Measurements from ENCODE around the gene PRKCA.

Gene PRKCA

GRCh38 chr17:66833201-66833600, 530.8 kb downstream of the PRKCA start:
- H3K36me3 ChIP-seq, result no peaks in the 10 kb centered on the region
- peaks cover 12% of the 10 kb centered on the region; the same call in 1 of the 2 replicates for H3K4me1 ChIP-seq
- DNase-seq, result no peak
- no peaks in the 10 kb centered on the region for H3K9me3 ChIP-seq
- TF ChIP-seq CTCF (IDR thresholded peaks at IDR 0.05; ENCODE audit: low read depth, low read length), result no peak
- no peaks in the 10 kb centered on the region for H3K27me3 ChIP-seq
- H3K4me3 ChIP-seq (ENCODE audit: low read depth, low read length), result no peak overlapping the region

GRCh38 chr17:66834426-66834918, 532.1 kb downstream of the PRKCA start:
- no peaks in the 10 kb centered on the region for H3K27me3 ChIP-seq
- H3K9me3 ChIP-seq, result no peaks in the 10 kb centered on the region
- TF ChIP-seq CTCF (IDR thresholded peaks at IDR 0.05; ENCODE audit: low read depth, low read length), result no peak
- peak overlapping the region; percentile 50 for H3K4me3 ChIP-seq (ENCODE audit: low read depth, low read length)
- peaks cover 12% of the 10 kb centered on the region; the same call in 1 of the 2 replicates for H3K4me1 ChIP-seq
- H3K36me3 ChIP-seq, result no peaks in the 10 kb centered on the region
- no peak for DNase-seq

- peak; percentile 80 for DNase-seq
- H3K4me1 ChIP-seq, result peaks cover 9% of the 10 kb centered on the region; the same call in 1 of the 2 replicates
- H3K27me3 ChIP-seq, result no peaks in the 10 kb centered on the region
- no peaks in the 10 kb centered on the region for H3K9me3 ChIP-seq
- TF ChIP-seq CTCF (IDR thresholded peaks at IDR 0.05; ENCODE audit: low read depth, low read length), result no peak
- H3K36me3 ChIP-seq, result no peaks in the 10 kb centered on the region
- H3K4me3 ChIP-seq (ENCODE audit: low read depth, low read length), result peak within 1 kb of the TSS; percentile 57
Measured at GRCh38 chr17:66834919-66835454, 532.6 kb downstream of the PRKCA start, which contains the start of gene CACNG5. Gene CACNG5, plus strand, starts transcription at chr17:66835117. Its CDS starts 42,216 bp downstream, at chr17:66877333.

GRCh38 chr17:66835476-66835875, 533.1 kb downstream of the PRKCA start:
- Histone ChIP-seq H3K4me3 (ENCODE audit: low read depth, low read length) (peak overlapping the region; percentile 57), H3K36me3 (no peaks in the 10 kb centered on the region), H3K27me3 (no peaks in the 10 kb centered on the region), H3K9me3 (no peaks in the 10 kb centered on the region), H3K4me1 (0 out of 2 replicates have a peak, but pooled peaks cover 5% of the 10 kb centered on the region)
- TF ChIP-seq CTCF (IDR thresholded peaks at IDR 0.05; ENCODE audit: low read depth, low read length), result no peak
- no peak for DNase-seq

- 0 out of 2 replicates have a peak, but pooled peaks cover 5% of the 10 kb centered on the region for H3K4me1 ChIP-seq
- no peaks in the 10 kb centered on the region for H3K27me3 ChIP-seq
- no peak for DNase-seq
- no peaks in the 10 kb centered on the region for H3K36me3 ChIP-seq
- H3K9me3 ChIP-seq, result no peaks in the 10 kb centered on the region
- H3K4me3 ChIP-seq (ENCODE audit: low read depth, low read length), result no peak overlapping the region
- no peak for TF ChIP-seq CTCF (IDR thresholded peaks at IDR 0.05; ENCODE audit: low read depth, low read length)
Measured at GRCh38 chr17:66836063-66837005, 533.9 kb downstream of the PRKCA start.
